NCI-H2107 treated with DMSO at 0.1 percent for 48 hours (cell line): ENCODE results near the gene UNC5B.
A peak's percentile ranks its signal among the peaks of the same experiment; 100 is the strongest.

Source experiments
- DNase-seq: peaks from one replicate; lab custom pipeline; 2025; ENCODE audit not compliant: unreplicated experiment; lab: John Stamatoyannopoulos, UW

UNC5B gene

GRCh38 chr10:71212318-71213126 is at the start of gene UNC5B:
Gene UNC5B, plus strand, starts transcription at chr10:71212570. Its CDS starts 416 bp downstream, at chr10:71212986.
- DNase-seq: peak; percentile 33

GRCh38 chr10:71173466-71173865 is 38.9 kb upstream of the UNC5B start:
- DNase-seq: no peak

- DNase-seq: no peak
Measured at GRCh38 chr10:71176661-71177060, 35.7 kb upstream of the UNC5B start.

- DNase-seq: no peak
Measured at GRCh38 chr10:71177651-71178199, 34.6 kb upstream of the UNC5B start.

GRCh38 chr10:71178880-71179279 is 33.5 kb upstream of the UNC5B start:
- DNase-seq: no peak

GRCh38 chr10:71179382-71179781 is 33.0 kb upstream of the UNC5B start:
- no peak for DNase-seq

GRCh38 chr10:71184421-71184820 is 27.9 kb upstream of the UNC5B start:
- no peak for DNase-seq

GRCh38 chr10:71185209-71185608 is 27.2 kb upstream of the UNC5B start:
- DNase-seq: no peak

GRCh38 chr10:71187197-71187596 is 25.2 kb upstream of the UNC5B start:
- DNase-seq: no peak

GRCh38 chr10:71187600-71187999 is 24.8 kb upstream of the UNC5B start:
- DNase-seq: no peak

- no peak for DNase-seq
Measured at GRCh38 chr10:71188201-71188600, 24.2 kb upstream of the UNC5B start.

GRCh38 chr10:71191019-71191418 is 21.4 kb upstream of the UNC5B start:
- no peak for DNase-seq

GRCh38 chr10:71191551-71192076 is 20.8 kb upstream of the UNC5B start:
- no peak for DNase-seq

- no peak for DNase-seq
Measured at GRCh38 chr10:71193516-71193915, 18.9 kb upstream of the UNC5B start.

- no peak for DNase-seq
Measured at GRCh38 chr10:71197955-71198354, 14.4 kb upstream of the UNC5B start.

- no peak for DNase-seq
Measured at GRCh38 chr10:71201849-71202248, 10.5 kb upstream of the UNC5B start.

- DNase-seq: no peak
Measured at GRCh38 chr10:71202314-71202713, 10.1 kb upstream of the UNC5B start.

- no peak for DNase-seq
Measured at GRCh38 chr10:71203124-71203523, 9.2 kb upstream of the UNC5B start.

- DNase-seq: no peak
Measured at GRCh38 chr10:71203716-71204115, 8.7 kb upstream of the UNC5B start.

- no peak for DNase-seq
Measured at GRCh38 chr10:71204746-71205145, 7.6 kb upstream of the UNC5B start.

- no peak for DNase-seq
Measured at GRCh38 chr10:71205468-71205867, 6.9 kb upstream of the UNC5B start.

GRCh38 chr10:71206911-71207310 is 5.5 kb upstream of the UNC5B start:
- DNase-seq: no peak
